Measurements from ENCODE around the gene POLD1.

POLD1 gene

DNA sequence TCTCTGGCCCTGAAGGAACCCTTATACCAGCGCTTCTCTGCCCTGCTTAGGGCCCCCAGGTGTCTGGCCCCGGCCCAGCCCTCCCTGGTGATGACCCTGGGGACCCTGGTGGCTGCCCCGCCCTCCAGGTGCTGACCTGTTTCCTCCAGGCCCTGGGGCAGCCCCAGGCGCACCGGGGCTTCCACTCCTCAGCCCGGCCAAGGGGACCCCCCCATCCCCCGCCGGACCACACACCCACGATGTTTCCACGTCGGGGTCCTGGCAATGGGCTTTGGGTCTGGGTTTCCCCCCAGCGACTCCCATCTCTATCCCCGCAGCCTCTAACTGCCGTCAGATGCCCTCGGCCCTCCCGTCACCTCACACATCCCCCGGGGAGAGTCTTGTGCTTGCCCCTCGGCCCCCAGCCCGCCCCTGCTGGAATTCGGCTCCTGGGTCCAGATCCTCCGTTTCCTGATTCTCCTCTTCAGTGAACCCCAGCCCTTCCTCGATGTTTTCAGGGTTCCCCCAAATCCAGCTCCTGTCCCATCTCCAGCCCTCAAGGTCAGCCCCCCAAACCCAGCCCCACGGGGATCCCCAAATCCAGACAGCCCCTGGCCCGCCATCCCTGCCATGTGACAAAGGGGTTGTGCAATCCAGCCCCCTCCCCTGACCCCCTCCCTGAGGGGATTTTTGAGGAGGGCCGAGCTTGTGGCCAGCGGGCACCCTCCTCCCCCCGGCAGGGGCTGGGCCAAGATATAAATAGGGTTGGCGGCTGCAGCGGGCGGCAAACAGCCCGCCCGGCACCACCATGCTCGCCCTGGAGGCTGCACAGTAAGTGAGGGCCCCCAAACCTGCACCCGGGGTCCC is 34.3 kb downstream of the POLD1 start, which contains the start of gene SPIB:
Gene SPIB, plus strand, starts transcription at position 763 of the 846 bp plus-strand sequence. Its CDS starts 25 bp downstream, at position 788.
- DNase-seq (ENCODE audit: low read depth in 2 of 2) = no peak

GRCh38 chr19:50419022-50419579 is 35.0 kb downstream of the POLD1 start:
- DNase-seq (ENCODE audit: low read depth in 2 of 2) = no peak

DNA sequence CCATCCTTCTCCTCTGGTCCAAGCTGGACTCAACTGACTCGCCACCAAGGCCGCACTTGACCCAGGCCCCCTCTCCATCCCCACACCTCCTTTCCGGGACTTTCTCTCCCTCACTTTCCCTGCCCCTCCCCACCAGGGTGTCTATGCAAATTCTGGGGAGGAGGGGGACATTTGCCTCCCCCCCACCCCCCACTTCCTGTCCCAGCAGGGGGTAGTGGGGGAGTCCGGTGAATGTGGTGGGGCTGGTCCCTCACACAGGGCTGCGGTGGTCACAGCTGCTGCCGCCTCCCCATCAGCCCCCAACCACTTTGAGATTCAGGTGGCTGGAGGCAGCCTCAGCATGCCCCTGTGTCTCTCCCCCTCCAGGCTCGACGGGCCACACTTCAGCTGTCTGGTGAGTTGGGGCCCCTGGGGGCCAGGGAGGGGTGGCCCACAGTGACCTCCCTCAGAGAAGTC is 35.5 kb downstream of the POLD1 start:
- DNase-seq (ENCODE audit: low read depth in 2 of 2) = no peak

- DNase-seq (ENCODE audit: low read depth in 2 of 2) = no peak
Measured at GRCh38 chr19:50420127-50420526, 36.0 kb downstream of the POLD1 start.

- no peak for DNase-seq (ENCODE audit: low read depth in 2 of 2)
Measured at GRCh38 chr19:50420808-50421207, 36.7 kb downstream of the POLD1 start.

DNA sequence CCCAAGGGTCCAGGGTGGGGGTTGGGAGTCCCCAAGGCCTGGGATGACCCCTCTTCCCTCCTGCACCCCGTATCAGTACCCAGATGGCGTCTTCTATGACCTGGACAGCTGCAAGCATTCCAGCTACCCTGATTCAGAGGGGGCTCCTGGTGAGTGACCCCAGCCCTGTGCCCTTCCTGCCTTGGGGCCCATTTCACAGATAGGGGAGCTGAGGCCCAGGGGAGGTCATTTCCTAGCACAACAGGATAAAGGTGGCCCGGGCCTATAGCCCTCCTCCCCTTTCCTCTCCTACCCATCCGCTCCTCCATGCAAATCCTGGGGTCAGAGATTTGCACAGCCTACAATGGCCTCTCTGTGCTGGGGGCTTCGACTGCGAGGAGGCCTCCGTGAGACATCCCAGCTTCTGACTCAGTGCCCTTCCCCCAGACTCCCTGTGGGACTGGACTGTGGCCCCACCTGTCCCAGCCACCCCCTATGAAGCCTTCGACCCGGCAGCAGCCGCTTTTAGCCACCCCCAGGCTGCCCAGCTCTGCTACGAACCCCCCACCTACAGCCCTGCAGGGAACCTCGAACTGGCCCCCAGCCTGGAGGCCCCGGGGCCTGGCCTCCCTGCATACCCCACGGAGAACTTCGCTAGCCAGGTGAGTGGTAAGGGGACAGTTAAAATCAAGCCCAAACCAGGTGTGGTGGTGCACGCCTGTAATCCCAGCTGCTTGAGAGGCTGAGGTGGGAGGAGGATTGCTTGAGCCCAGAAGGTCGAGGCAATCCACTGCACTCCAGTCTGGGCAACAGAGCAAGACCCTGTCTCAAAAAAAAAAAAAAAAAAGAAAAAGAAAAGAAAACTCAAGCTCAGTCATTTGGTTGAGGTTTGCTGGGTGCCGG is 38.5 kb downstream of the POLD1 start:
- DNase-seq (ENCODE audit: low read depth in 2 of 2) = no peak

- DNase-seq (ENCODE audit: low read depth in 2 of 2) = no peak
Measured at GRCh38 chr19:50423279-50424113, 39.3 kb downstream of the POLD1 start.

DNA sequence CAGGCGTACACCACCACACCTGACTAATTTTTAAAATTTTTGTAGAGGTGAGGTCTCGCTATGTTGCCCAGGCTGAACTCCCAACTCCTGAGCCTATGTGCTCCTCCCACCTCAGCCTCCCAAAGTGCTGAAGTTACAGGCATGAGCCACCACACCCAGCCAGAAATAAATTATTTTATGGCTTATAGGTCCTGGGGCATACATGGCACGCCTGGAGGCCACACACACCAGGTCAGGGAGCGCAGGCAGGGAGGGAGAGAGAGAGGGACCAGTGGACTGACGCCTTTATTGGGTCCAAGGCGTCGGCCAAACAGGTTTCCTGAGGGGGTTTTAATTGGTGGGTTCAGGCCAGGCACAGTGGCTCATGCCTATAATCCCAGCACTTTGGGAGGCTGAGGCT is 41.4 kb downstream of the POLD1 start:
- DNase-seq (ENCODE audit: low read depth in 2 of 2) = no peak

DNA sequence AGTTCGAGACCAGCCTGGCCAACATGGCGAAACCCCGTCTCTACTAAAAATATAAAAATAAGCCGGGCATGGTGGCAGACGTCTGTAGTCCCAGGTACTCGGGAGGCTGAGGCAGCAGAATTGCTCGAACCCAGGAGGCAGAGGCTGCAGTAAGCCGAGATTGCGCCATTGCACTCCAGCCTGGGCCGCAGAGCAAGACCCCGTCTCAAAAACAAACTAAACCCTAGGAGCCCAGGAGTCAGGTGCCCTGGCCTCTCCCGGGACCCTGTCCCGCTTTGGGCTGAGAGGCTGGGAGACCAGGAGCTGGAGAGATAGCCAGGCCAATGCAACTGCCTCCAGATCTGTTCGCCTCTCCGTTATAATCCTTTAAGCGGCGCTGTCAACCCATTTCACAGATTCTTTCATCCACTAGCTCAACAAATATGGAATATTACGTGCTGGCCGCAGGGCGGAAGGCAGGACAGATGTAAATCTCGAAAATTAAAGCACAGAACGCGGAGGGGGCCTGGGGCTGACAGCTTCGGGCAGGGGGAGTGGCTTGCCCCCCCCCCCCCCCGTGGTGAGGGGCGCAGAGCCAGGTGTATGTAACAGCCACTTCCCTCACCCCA is 43.3 kb downstream of the POLD1 start:
- no peak for DNase-seq (ENCODE audit: low read depth in 2 of 2)

DNA sequence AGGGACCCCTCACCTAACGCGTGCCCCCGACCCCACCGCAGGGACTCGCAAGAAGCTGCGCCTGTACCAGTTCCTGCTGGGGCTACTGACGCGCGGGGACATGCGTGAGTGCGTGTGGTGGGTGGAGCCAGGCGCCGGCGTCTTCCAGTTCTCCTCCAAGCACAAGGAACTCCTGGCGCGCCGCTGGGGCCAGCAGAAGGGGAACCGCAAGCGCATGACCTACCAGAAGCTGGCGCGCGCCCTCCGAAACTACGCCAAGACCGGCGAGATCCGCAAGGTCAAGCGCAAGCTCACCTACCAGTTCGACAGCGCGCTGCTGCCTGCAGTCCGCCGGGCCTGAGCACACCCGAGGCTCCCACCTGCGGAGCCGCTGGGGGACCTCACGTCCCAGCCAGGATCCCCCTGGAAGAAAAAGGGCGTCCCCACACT is 43.9 kb downstream of the POLD1 start:
- no peak for DNase-seq (ENCODE audit: low read depth in 2 of 2)

DNA sequence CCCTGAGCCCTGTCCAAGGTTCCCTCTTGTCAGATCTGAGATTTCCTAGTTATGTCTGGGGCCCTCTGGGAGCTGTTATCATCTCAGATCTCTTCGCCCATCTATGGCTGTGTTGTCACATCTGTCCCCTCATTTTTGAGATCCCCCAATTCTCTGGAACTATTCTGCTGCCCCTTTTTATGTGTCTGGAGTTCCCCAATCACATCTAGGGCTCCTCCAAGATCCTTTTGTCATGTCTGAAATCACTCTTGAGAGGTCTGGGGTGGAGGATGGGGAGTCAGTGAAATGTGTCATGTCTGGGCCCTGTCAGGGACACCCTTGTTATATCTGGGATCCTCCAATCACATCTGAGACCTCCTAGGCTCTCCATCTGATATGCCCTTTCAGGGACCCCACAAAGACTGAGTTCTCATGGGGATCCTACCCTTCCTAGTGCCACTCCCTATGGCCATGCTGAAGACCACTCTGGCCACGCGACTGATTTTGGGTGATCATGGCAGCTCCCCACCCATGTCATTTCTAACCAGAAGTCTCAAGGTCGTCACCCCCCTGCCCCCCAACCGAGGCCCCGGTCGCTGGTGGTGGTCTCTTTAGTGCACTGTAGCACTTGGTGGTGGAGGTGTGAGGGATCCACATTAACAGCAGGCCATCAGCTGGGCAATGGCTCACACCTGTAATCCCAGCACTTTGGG is 44.8 kb downstream of the POLD1 start:
- no peak for DNase-seq (ENCODE audit: low read depth in 2 of 2)

DNA sequence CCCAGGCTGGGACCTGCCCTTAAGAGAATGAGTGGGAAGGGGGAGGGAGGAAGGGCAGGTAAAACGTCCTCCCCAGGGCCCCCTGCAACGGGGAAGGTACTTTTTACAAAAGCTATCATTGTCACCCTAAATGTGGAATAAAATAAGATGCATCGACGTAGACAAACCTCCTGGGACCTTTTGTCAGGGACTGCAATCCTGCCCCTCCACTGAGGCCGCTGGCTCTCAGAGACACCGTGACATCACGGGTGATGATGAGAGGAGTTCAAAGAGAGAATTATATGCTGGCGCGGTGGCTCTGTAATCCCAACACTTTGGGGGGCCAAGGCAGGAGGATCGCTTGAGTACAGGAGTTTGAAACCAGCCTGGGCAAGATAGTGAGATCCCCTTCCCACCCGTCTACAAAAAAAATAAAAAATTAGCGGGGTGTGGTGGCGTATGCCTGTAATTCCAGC is 46.8 kb downstream of the POLD1 start:
- DNase-seq (ENCODE audit: low read depth in 2 of 2) = no peak

DNA sequence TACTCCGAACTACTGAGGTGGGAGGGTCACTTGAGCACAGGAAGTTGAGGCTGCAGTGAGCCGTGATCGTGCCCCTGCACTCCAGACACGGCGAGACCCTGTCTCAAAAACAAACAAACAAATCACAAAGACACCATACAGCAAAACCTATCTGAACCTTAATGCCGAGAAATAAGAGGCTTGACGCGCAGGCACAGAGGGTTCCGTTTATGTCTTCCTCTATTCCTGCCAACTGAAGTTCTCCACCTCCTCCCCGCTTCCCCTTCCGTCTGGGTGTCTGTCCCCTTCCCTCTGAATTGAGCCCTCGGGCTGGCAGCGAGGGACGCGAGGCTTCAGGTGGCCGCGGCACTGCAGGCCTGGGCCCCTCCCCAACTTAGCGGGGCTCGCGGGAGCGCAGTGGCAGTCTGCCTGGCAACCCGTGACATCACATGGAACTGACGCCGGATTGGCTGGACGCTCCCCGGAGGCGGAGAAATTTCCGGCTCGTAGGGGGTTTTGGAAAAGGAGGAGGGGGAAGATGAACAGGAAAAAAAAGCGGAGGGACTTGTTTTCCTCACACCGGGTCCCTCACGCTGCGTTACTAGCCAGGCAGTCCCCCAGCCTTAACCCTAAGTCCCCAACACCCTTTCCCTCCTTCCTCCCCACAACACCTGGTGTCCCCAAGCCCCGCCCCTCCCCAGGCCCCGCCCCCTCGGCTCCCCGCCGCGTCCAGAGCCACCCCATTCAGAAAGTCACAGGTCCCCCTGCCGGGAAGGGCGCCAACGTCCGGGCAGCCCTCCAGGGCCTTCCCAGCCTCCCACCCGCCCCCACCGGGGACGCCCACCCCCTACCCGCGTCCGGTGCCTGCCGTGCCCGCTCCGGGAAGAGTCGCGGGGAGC is 47.4 kb downstream of the POLD1 start:
- peak; percentile 55 to 84 for DNase-seq (ENCODE audit: low read depth in 2 of 2)

- DNase-seq (ENCODE audit: low read depth in 2 of 2) = no peak
Measured at GRCh38 chr19:50432221-50433028, 48.3 kb downstream of the POLD1 start, which contains the start of gene MYBPC2. Gene MYBPC2 (plus strand): TSS chr19:50432892. CDS start chr19:50432954, 62 bp downstream.

- no peak for DNase-seq (ENCODE audit: low read depth in 2 of 2)
Measured at GRCh38 chr19:50433201-50434180, 49.3 kb downstream of the POLD1 start.

DNA sequence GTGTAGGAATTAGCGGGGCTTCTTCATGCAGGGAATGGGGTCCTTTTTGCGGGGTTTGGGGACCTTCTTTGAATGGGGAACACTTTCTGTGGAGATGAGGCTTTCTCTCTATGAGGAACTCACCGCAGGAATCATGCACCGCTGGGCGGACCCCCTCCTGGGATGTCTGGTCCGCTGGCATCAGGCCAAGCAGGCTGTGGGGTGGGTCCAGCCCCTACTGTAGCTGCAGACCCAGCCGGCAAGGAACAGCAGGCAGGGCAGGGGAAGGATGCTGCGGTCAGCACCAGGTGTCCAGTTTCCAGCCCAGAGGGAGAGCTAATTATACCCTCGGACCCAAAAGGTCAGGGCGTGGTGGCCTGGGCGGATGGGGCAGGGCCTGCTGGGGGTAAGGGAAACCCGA is 50.4 kb downstream of the POLD1 start:
- DNase-seq (ENCODE audit: low read depth in 2 of 2) = no peak

DNA sequence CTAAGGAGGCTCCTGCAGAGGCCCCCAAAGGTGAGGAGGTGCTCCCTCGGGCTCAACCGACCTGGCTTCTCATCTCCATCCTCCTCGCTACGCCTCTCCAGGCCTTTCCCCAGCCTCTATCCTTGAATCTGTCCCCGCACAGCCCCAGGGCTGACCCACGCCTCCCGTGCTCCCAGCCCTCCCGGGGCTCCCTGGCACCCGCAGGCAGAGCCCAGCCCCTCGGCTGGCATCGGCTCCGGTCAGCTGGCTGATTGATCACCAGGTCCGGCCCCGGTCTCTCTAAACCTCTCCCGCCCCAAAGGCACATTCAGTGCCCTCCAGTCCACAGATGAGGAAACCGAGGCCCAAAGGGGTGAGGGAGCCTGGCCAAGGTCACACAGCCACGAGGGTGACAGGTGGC is 51.1 kb downstream of the POLD1 start:
- DNase-seq (ENCODE audit: low read depth in 2 of 2) = no peak

Measured in stimulated activated CD4-positive, alpha-beta T cell treated with anti-CD3 and anti-CD28 coated beads, Interleukin-1b, Interleukin-23, amount 100 ng/mL, for 1 hour (primary cell).